Adipocyte (in vitro differentiated cells): ENCODE measurements around the gene CFD.
"Not testable (repeated sequence)": the region's sequence is repeated elsewhere in the genome, so short reads cannot be mapped to it uniquely, and the experiment has no call there.

Source experiments
- DNase-seq: peaks from one replicate; pipeline ENCODE4 v3.0.0-alpha.2; 2015; ENCODE audit warnings: low read depth
- H3K27me3 ChIP-seq: replicated peaks from 2 replicates; pipeline ENCODE4 v1.7.0; 2013; ENCODE audit warnings: mild to moderate bottlenecking, low read length, moderate library complexity; ENCODE audit not compliant: control insufficient read depth, insufficient read depth
- H3K36me3 ChIP-seq: 2 replicates; pipeline ENCODE4 v1.7.0; 2013; ENCODE audit warnings: low read length, mild to moderate bottlenecking, moderate library complexity; ENCODE audit not compliant: control insufficient read depth, insufficient read depth, severe bottlenecking
- H3K4me1 ChIP-seq: 2 replicates; pipeline ENCODE4 v1.7.0; 2013; ENCODE audit warnings: mild to moderate bottlenecking, low read length, moderate library complexity; ENCODE audit not compliant: control insufficient read depth, insufficient read depth
- H3K4me3 ChIP-seq: 2 replicates; pipeline ENCODE4 v1.7.0; 2013; ENCODE audit warnings: mild to moderate bottlenecking, low read length, moderate library complexity
- H3K9ac ChIP-seq: 2 replicates; pipeline ENCODE4 v1.7.0; 2013; ENCODE audit warnings: mild to moderate bottlenecking, low read length, moderate library complexity
- H3K9me3 ChIP-seq: 2 replicates; pipeline ENCODE4 v1.7.0; 2013; ENCODE audit warnings: mild to moderate bottlenecking, low read length, moderate library complexity; ENCODE audit not compliant: control insufficient read depth

Gene CFD

GRCh38 chr19:848386-848921, 11.0 kb upstream of the CFD start:
- Histone ChIP-seq H3K4me3 (no peak overlapping the region), H3K27me3 (peaks cover 3% of the 10 kb centered on the region), H3K4me1 (peaks cover 13% of the 10 kb centered on the region), H3K9ac (no peak overlapping the region), H3K36me3 (no peaks in the 10 kb centered on the region), H3K9me3 (no peaks in the 10 kb centered on the region)
- no peak for DNase-seq

DNA sequence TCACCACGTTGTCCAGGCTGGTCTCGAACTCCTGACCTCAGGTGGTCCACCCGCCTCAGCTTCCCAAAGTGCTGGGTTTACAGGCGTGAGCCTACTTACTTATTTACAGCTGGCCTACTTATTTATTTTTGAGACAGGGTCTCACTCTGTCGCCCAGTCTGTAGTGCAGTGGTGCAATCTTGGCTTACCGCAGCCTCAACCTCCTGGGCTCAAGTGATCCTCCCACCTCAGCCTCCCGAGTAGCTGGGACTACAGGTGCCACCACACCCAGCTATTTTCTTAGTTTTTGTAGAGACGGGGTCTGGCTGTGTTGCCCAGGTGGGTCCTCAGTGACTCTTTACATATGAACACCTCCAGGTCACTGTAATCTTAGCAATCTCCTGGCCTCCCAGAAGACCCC, 10.3 kb upstream of the CFD start:
- not testable (repeated sequence) for DNase-seq, H3K9ac ChIP-seq, H3K27me3 ChIP-seq, H3K9me3 ChIP-seq, H3K4me3 ChIP-seq, H3K36me3 ChIP-seq
- H3K4me1 ChIP-seq: peaks cover 13% of the 10 kb centered on the region

- DNase-seq: peak; percentile 98
- Histone ChIP-seq H3K4me3 (peak overlapping the region; percentile 72), H3K9me3 (no peaks in the 10 kb centered on the region), H3K9ac (peak overlapping the region; percentile 89), H3K4me1 (peaks cover 13% of the 10 kb centered on the region), H3K36me3 (no peaks in the 10 kb centered on the region), H3K27me3 (peaks cover 3% of the 10 kb centered on the region)
These were observed 9.1 kb upstream of the CFD start for GRCh38 chr19:850221-850978.

DNA sequence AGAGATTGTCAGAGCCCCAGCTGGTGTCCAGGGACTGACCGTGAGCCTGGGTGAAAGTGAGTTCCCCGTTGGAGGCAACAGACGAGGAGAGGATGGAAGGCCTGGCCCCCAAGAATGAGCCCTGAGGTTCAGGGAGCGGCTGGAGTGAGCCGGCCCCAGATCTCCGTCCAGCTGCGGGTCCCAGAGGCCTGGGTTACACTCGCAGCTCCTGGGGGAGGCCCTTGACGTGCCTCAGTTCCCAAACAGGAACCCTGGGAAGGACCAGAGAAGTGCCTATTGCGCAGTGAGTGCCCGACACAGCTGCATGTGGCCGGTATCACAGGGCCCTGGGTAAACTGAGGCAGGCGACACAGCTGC, 8.5 kb upstream of the CFD start:
- no peaks in the 10 kb centered on the region for H3K9me3 ChIP-seq
- peaks cover 13% of the 10 kb centered on the region for H3K4me1 ChIP-seq
- peak overlapping the region; percentile 72 for H3K4me3 ChIP-seq
- H3K9ac ChIP-seq: peak overlapping the region; percentile 89
- H3K27me3 ChIP-seq: peaks cover 3% of the 10 kb centered on the region
- H3K36me3 ChIP-seq: no peaks in the 10 kb centered on the region
- no peak for DNase-seq

DNA sequence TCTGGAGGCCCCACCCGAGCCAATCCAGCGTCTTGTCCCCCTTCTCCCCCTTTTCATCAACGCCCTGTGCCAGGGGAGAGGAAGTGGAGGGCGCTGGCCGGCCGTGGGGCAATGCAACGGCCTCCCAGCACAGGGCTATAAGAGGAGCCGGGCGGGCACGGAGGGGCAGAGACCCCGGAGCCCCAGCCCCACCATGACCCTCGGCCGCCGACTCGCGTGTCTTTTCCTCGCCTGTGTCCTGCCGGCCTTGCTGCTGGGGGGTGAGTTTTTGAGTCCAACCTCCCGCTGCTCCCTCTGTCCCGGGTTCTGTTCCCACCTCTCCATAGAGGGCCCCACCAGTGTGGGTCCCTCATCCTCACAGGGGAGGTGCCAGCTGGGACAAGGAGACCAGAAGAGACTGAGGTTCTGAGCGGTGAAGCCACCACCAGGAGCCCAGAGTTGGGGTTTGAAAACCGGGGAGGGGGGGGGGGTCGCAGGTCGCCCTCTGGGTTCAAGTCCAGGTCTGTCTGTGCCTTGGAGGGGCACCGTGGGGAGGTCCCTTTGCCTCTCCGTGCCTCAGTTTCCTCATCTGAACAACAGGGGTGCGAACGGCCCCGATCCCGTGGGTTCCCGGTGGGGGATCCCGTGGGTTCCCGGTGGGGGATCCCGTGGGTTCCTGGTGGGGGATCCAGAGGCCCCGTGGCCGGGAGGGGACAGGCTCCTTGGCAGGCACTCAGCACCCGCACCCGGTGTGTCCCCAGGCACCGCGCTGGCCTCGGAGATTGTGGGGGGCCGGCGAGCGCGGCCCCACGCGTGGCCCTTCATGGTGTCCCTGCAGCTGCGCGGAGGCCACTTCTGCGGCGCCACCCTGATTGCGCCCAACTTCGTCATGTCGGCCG, 7.1 kb upstream of the CFD start, which contains the start of gene ELANE:
ELANE (plus strand) TSS at position 168 of the 878 bp plus-strand sequence; CDS start at position 194, 26 bp downstream.
- Histone ChIP-seq H3K27me3 (no peaks in the 10 kb centered on the region), H3K4me1 (peaks cover 13% of the 10 kb centered on the region), H3K9me3 (no peaks in the 10 kb centered on the region), H3K9ac (peak within 1 kb of the TSS; percentile 89), H3K4me3 (peak within 1 kb of the TSS; percentile 72), H3K36me3 (no peaks in the 10 kb centered on the region)
- no peak for DNase-seq

DNA sequence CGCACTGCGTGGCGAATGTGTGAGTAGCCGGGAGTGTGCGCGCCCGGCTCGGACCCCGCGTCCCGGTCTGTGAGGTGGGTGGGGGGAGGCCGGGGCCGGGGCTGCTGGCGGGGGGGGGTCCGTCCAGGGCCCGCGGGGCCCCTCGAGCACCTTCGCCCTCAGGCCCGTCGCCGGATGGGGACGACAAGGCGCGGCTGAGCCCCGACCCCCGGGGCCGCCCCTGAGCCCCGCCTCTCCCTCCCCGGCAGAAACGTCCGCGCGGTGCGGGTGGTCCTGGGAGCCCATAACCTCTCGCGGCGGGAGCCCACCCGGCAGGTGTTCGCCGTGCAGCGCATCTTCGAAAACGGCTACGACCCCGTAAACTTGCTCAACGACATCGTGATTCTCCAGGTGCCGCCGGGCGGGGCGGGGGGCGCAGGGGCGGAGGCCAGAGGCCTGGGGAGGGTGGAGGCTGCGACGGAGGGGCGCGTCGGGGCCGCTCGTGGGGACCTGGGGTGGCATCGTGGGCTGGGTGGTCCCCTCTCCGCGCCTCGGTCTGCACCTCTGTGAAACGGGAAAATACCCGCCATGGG, 6.4 kb upstream of the CFD start:
- DNase-seq: no peak
- Histone ChIP-seq H3K4me1 (peaks cover 13% of the 10 kb centered on the region), H3K36me3 (no peaks in the 10 kb centered on the region), H3K9ac (no peak overlapping the region), H3K4me3 (no peak overlapping the region), H3K9me3 (no peaks in the 10 kb centered on the region), H3K27me3 (no peaks in the 10 kb centered on the region)

- not testable (repeated sequence) for H3K4me3 ChIP-seq, H3K36me3 ChIP-seq, H3K9ac ChIP-seq, DNase-seq, H3K9me3 ChIP-seq, H3K27me3 ChIP-seq
- H3K4me1 ChIP-seq: peaks cover 16% of the 10 kb centered on the region
These were observed 5.7 kb upstream of the CFD start for GRCh38 chr19:853614-854220.

DNA sequence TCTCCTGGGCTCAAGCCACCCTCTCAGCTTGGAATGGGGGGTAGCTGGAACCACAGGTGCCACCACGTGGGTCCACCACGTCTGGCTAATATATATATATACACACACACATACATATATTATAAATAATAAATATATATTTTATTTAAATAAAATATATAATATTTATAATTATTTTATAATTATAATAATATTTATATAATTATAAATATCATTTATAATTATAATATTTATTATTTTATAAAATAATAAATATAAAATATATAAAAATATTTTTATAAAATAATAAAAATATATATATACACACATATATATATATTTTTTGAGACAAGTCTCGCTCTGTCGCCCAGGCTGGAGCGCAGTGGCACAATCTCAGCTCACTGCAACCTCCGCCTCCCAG, 4.9 kb upstream of the CFD start:
- H3K9ac ChIP-seq: no peak overlapping the region
- no peak for DNase-seq
- peaks cover 16% of the 10 kb centered on the region for H3K4me1 ChIP-seq
- no peaks in the 10 kb centered on the region for H3K36me3 ChIP-seq
- H3K27me3 ChIP-seq: no peaks in the 10 kb centered on the region
- no peak overlapping the region for H3K4me3 ChIP-seq
- H3K9me3 ChIP-seq: no peaks in the 10 kb centered on the region

DNA sequence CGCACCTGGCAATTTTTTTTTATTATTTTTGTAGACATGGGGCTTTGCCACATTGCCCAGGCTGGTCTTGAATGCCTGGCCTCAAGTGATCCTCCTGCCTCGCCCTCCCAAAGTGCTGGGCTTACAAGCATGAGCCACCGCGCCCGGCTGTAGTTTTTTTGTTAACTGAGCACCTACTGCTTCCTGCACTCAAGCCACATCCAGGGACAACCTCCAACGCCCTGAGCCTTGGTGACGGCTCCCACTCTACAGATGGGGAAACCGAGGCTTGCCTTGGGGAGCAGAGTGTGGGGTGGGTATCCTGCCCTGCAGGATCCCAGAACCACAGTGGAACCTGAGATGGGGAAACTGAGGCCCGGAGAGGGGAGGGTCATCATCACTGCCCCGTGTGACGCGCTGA, 4.3 kb upstream of the CFD start:
- no peak for DNase-seq
- Histone ChIP-seq H3K36me3 (no peaks in the 10 kb centered on the region), H3K4me3 (no peak overlapping the region), H3K9me3 (no peaks in the 10 kb centered on the region), H3K4me1 (peaks cover 16% of the 10 kb centered on the region), H3K9ac (no peak overlapping the region), H3K27me3 (no peaks in the 10 kb centered on the region)

DNA sequence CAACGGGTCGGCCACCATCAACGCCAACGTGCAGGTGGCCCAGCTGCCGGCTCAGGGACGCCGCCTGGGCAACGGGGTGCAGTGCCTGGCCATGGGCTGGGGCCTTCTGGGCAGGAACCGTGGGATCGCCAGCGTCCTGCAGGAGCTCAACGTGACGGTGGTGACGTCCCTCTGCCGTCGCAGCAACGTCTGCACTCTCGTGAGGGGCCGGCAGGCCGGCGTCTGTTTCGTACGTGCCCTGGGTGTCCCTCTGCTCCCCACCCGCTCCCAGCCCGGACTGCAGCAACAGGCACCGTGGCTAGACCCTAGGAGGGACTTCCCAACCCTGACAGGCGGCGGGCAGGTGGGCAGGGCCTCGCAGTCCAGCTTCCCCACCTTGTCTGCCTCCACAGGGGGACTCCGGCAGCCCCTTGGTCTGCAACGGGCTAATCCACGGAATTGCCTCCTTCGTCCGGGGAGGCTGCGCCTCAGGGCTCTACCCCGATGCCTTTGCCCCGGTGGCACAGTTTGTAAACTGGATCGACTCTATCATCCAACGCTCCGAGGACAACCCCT, 3.8 kb upstream of the CFD start:
- peaks cover 16% of the 10 kb centered on the region for H3K4me1 ChIP-seq
- H3K9ac ChIP-seq: no peak overlapping the region
- no peak overlapping the region for H3K4me3 ChIP-seq
- H3K27me3 ChIP-seq: no peaks in the 10 kb centered on the region
- H3K36me3 ChIP-seq: no peaks in the 10 kb centered on the region
- no peaks in the 10 kb centered on the region for H3K9me3 ChIP-seq
- no peak for DNase-seq
